Stimulated activated memory B cell treated with anti-CD40 and anti-IgM and Interleukin-4, amounts not matched to agents 10 μg/mL and 1 μg/mL and 100 μg/mL, for 72 hours (primary cell): ENCODE results near the gene RASGRF1.
A peak's percentile ranks its signal among the peaks of the same experiment; 100 is the strongest.

Experiments
- ATAC-seq: fragments of 150-1000 bp; cut with Tn5 transposase; 2 replicates; pipeline ENCODE4 v1.10.0; 2021
- H3K27ac Mint-ChIP-seq: one replicate; pipeline ENCODE4 v1.8.0; 2022; ENCODE audit warnings: mild to moderate bottlenecking, mixed read lengths
- H3K27me3 Mint-ChIP-seq: one replicate; pipeline ENCODE4 v1.8.0; 2022; ENCODE audit warnings: mixed read lengths
- H3K36me3 Mint-ChIP-seq: one replicate; pipeline ENCODE4 v1.8.0; 2022; ENCODE audit warnings: mixed read lengths
- H3K4me1 Mint-ChIP-seq: one replicate; pipeline ENCODE4 v1.8.0; 2022; ENCODE audit warnings: mixed read lengths
- H3K4me3 Mint-ChIP-seq: one replicate; pipeline ENCODE4 v1.8.0; 2022; ENCODE audit warnings: mild to moderate bottlenecking, moderate library complexity, mixed read lengths
- H3K9me3 Mint-ChIP-seq: one replicate; pipeline ENCODE4 v1.8.0; 2022; ENCODE audit warnings: mixed read lengths

The RASGRF1 gene

GRCh38 chr15:78914027-78914764 lies 176.4 kb downstream of the RASGRF1 start:
- ATAC-seq, result no peak
- peak overlapping the region; percentile 16 for H3K27ac Mint-ChIP-seq
- peaks cover 32% of the 10 kb centered on the region for H3K36me3 Mint-ChIP-seq
- H3K27me3 Mint-ChIP-seq, result no peaks in the 10 kb centered on the region
- H3K9me3 Mint-ChIP-seq, result no peaks in the 10 kb centered on the region
- H3K4me1 Mint-ChIP-seq, result peaks cover 44% of the 10 kb centered on the region
- H3K4me3 Mint-ChIP-seq, result no peak overlapping the region

DNA sequence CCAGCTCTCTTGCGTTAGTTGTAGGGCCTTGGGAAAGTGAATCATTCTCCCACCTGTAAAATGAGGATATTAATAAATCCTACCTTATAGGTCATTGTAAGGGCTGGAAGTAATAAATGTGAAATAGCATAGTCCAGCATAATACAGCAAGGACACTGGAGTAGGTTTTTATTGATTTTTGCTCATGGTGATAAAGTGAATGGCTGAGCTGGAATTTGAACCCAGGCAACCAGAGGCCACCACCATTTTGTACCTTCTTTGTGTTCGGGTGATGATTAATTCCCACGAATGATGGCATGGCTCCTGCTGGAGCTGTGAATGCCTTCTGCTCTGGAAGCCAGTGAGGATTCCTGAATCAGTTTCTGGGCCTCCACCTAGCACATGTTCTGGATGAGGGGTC lies 177.6 kb downstream of the RASGRF1 start:
- H3K9me3 Mint-ChIP-seq, result no peaks in the 10 kb centered on the region
- H3K4me1 Mint-ChIP-seq, result peaks cover 52% of the 10 kb centered on the region
- no peak overlapping the region for H3K4me3 Mint-ChIP-seq
- ATAC-seq, result no peak
- H3K27me3 Mint-ChIP-seq, result no peaks in the 10 kb centered on the region
- peak overlapping the region; percentile 23 for H3K27ac Mint-ChIP-seq
- H3K36me3 Mint-ChIP-seq, result peaks cover 40% of the 10 kb centered on the region

- Mint-ChIP-seq H3K36me3 (peaks cover 45% of the 10 kb centered on the region), H3K4me1 (peaks cover 57% of the 10 kb centered on the region), H3K9me3 (no peaks in the 10 kb centered on the region), H3K27ac (peak overlapping the region; percentile 25), H3K4me3 (no peak overlapping the region), H3K27me3 (no peaks in the 10 kb centered on the region)
- no peak for ATAC-seq
These were observed 178.3 kb downstream of the RASGRF1 start for GRCh38 chr15:78912316-78912715.

DNA sequence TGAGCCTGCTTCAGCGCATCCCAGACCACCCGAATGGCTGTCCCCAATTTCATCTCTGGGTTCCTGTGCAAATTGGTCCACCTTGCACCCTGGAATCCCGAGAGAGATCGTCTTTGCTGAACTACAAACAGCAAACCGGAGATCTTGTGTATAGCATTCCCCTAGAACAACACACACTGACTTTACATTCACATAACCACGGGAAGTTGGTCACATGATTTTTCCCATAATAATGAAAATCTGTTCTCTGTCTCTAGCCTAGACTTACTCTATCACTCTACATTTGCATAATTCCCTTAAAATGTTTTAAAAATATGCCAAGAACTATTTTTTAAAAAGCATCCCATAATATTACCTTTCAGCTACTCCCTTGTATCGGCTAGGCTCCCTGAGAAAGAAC lies 180.3 kb downstream of the RASGRF1 start:
- no peak for ATAC-seq
- H3K4me1 Mint-ChIP-seq, result peaks cover 58% of the 10 kb centered on the region
- H3K27ac Mint-ChIP-seq, result peak overlapping the region; percentile 53
- H3K27me3 Mint-ChIP-seq, result no peaks in the 10 kb centered on the region
- peaks cover 54% of the 10 kb centered on the region for H3K36me3 Mint-ChIP-seq
- no peaks in the 10 kb centered on the region for H3K9me3 Mint-ChIP-seq
- peak overlapping the region; percentile 7 for H3K4me3 Mint-ChIP-seq
